Measurements from ENCODE around the gene UCN3.

DNA sequence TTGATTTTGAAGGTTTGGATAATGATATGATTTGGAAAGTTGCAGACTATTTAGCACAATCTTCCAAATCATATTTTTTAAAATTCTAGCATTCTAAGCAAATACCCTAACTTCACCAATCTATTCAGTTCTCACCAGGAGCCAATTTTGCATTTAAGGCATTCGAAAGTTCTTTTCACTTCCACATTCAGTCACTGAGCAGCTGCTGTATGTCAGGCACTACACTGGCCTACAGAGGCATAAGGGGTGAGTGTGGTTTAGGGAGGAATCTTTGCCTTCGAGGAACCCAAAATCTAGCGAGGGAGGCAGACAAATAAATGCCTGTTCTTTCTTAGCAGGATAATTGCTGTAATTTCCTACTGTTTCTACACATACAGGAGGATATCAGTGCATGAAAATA, 10.7 kb upstream of the UCN3 start:
- no peak for TF ChIP-seq CTCF (IDR thresholded peaks at IDR 0.05)
- no peak for TF ChIP-seq EZH2phosphoT487 (IDR thresholded peaks at IDR 0.05)
